ENCODE measurements around the gene PTPRG.

PTPRG gene

GRCh38 chr3:62172199-62172598 lies 610.8 kb downstream of the PTPRG start:
- no peak for DNase-seq (ENCODE audit: low read depth)
- no peak for TF ChIP-seq CTCF (IDR thresholded peaks at IDR 0.05; ENCODE audit: insufficient read depth, low read depth, low read length, missing control alignments)
- H3K4me3 ChIP-seq (ENCODE audit: low read depth, low read length): no peak overlapping the region

- no peak for DNase-seq (ENCODE audit: low read depth)
- TF ChIP-seq CTCF (IDR thresholded peaks at IDR 0.05; ENCODE audit: insufficient read depth, low read depth, low read length, missing control alignments): no peak
- no peak overlapping the region for H3K4me3 ChIP-seq (ENCODE audit: low read depth, low read length)
Measured at GRCh38 chr3:62173939-62174515, 612.7 kb downstream of the PTPRG start.

GRCh38 chr3:62175161-62175560 lies 613.8 kb downstream of the PTPRG start:
- DNase-seq (ENCODE audit: low read depth): no peak
- H3K4me3 ChIP-seq (ENCODE audit: low read depth, low read length): no peak overlapping the region
- TF ChIP-seq CTCF (IDR thresholded peaks at IDR 0.05; ENCODE audit: insufficient read depth, low read depth, low read length, missing control alignments): no peak

GRCh38 chr3:62178032-62178431 lies 616.7 kb downstream of the PTPRG start:
- DNase-seq (ENCODE audit: low read depth): no peak
- no peak overlapping the region for H3K4me3 ChIP-seq (ENCODE audit: low read depth, low read length)
- no peak for TF ChIP-seq CTCF (IDR thresholded peaks at IDR 0.05; ENCODE audit: insufficient read depth, low read depth, low read length, missing control alignments)

- TF ChIP-seq CTCF (IDR thresholded peaks at IDR 0.05; ENCODE audit: insufficient read depth, low read depth, low read length, missing control alignments): no peak
- DNase-seq (ENCODE audit: low read depth): no peak
Measured at GRCh38 chr3:62178739-62179600, 617.6 kb downstream of the PTPRG start.

GRCh38 chr3:62180514-62180913 lies 619.1 kb downstream of the PTPRG start:
- H3K4me3 ChIP-seq (ENCODE audit: low read depth, low read length): no peak overlapping the region
- no peak for DNase-seq (ENCODE audit: low read depth)
- TF ChIP-seq CTCF (IDR thresholded peaks at IDR 0.05; ENCODE audit: insufficient read depth, low read depth, low read length, missing control alignments): no peak

More at GRCh38 chr3:62178739-62179600, 617.6 kb downstream of the PTPRG start:
- no peak overlapping the region for H3K4me3 ChIP-seq (ENCODE audit: low read depth, low read length)

All from GM12865 (cell line).